HL-60/S4 (cell line): ENCODE results near the gene SLC66A1.
"Not testable (repeated sequence)": the region's sequence is repeated elsewhere in the genome, so short reads cannot be mapped to it uniquely, and the experiment has no call there.

Experiments used
- in situ Hi-C: fragments of 300-500 bp; cut with MboI; formaldehyde crosslinking; loops from 2 replicates; pipeline ENCODE4 v1.14.3; 2022; ENCODE audit warnings: low sequenced_read_pairs

The SLC66A1 gene, protein sequence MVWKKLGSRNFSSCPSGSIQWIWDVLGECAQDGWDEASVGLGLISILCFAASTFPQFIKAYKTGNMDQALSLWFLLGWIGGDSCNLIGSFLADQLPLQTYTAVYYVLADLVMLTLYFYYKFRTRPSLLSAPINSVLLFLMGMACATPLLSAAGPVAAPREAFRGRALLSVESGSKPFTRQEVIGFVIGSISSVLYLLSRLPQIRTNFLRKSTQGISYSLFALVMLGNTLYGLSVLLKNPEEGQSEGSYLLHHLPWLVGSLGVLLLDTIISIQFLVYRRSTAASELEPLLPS

DNA sequence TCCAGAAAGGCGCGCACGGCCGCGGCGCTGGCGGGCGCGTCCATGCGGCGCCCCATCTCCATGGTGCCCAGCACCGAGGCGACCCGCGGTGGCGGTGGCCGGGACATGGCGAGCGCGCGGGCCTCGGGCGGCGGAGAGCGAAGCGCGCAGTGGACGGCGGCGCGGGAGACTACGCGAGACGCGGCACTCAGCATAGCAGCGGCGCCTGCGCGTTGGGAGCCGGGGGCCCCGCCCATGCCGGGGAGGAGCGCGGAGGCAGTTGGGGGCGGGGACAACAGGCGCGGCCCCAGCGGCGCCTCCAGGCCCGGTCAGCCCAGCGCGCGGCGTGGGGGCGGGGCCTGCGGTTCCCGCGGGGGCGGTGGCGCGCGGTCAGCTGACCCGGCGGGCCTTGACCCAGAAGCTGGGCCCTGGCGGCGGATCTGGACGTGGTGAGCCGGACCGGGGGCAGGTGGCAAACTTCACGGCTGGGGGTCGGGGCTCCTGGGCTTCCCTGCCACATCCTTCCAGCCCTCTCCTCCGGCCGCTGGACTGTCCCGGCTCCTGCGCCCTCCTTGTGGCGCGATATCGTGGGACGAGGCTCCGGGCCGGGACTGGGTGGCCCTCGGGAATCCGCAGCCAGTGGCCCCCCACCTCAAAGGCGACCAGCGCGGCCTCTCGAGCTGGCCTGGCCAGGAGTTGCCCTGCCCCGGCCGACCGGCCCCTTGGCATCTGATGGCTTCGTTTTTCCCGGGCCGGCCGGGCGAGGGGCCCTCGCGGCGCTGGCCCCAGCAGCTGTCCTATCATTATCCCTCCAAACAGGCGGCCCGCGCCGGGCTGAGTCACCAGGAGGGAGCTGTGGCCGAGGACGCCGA, at the start of gene SLC66A1, which contains the start of gene AKR7A2:
SLC66A1 (plus strand) TSS at position 396 of the 851 bp plus-strand sequence. CDS start 5,352 bp downstream, outside the sequence.
AKR7A2 (minus strand) TSS at position 214 of the 851 bp plus-strand sequence; CDS start at position 194, 20 bp downstream.
- in situ Hi-C loops = no loop called here

DNA sequence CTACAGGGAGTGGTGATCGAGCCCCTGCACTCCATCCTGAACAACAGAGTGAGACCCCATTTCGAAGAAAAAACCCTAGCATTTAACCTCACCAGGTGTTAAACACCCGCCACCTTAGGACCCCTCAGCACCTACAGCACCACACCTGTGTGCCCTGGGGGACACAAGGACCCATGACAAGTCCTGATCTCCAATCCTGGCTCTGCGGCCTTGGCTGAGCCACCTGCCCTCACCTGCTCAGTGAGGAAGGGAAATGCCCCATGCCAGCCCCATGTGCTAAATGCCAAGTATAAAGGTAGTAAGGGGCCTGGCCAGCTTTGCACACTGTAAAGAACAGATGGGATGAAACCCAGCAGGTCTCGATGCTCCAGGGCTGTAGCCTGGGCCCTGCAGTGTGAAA, 49.4 kb upstream of the SLC66A1 start:
- in situ Hi-C loops = no loop called here

DNA sequence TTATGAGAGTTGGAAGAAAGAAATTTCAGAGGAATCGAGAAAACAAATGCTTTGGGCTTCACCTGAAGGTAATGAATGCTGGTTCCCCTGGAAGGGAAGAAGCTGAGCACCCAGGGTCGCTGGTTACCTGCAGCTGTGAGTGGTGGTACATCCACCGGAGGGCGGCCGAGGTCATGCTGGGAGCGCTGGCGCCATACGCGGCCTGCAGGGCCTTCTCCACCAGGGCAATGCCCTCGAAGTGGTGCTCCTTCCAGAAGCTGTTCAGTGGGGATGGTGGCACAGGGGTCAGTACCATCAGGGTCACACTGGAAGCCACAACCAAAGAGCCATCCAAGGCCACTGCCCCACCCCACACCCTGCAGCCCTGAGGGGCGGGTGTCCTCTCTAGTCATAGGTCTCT, 43.7 kb upstream of the SLC66A1 start:
- in situ Hi-C loops = no loop called here

GRCh38 chr1:19269427-19270342, 42.4 kb upstream of the SLC66A1 start:
- in situ Hi-C loops = not testable (repeated sequence)

- in situ Hi-C loops = not testable (repeated sequence)
These were observed 41.8 kb upstream of the SLC66A1 start for GRCh38 chr1:19270343-19270730.

DNA sequence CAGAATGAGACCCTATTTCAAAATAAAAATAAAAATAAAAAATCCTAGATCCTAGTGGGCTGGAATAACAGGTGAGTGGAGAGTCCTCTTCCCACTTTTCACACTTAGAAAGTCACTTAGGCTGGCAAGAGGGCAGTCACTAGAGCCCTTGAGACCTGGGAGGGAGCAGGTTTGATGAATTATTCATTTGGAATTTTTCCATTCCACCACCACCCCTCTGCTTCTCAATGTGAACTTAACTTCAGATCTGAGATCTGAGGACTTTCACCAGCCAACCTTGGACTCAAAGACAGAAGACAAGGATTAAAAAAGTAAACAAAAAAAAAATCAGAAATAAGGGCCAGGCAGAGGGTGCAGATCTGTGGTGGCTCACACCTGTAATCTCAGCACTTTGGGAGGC, 40.1 kb upstream of the SLC66A1 start:
- in situ Hi-C loops = no loop called here

- in situ Hi-C loops = no loop called here
These were observed 38.9 kb upstream of the SLC66A1 start for GRCh38 chr1:19273106-19273843.

DNA sequence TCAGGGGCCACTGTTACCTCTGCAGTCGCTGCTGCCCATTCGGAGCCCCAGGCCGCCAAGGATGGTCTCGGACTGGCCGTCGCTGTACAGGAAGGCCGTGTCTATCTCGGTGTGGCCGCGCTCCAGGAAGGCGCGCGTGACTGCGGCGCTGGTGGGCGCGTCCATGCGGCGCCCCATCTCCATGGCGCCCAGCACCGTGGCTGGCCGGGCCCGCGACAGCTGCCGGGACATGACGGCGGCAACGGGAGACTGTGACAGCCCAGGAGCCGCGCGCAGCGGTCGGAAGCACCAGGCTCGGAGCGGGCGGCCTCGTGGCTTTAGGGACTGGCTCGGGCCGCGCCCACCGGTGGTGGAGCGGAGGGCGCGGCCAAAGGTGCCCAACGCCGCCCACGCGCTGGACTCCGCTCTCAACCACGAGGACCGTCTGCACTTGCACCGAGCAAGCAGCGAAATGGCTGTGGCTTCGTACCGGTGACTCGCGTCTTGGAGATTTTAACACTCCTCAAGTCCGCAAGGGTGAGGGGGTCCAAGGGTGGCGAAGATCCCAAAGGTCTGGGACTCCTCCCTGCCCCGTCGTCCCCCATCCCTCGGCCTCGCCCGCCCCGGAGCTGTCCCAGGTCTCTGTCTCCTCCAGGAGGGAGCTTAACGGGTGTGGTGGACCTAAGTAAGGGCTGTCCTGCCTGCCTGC, 38.1 kb upstream of the SLC66A1 start:
- in situ Hi-C loops = not testable (repeated sequence)

DNA sequence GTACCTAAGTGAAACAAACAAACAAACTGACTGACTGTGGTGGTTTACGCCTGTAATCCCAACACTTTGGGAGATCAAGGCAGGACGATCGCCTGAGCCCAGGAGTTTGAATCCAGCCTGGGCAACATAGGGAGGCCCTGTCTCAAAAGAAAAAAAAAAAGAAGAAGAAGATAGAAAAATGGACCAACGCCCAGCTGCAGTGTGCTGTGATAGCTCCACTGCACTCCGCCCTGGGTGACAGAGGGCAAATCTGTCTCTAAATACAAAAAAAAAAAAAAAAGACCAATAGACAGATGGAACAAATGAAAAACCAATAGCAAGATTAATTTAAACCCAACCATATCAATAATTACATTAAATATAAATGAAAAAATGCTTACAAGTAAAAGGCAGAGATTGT, 37.5 kb upstream of the SLC66A1 start:
- in situ Hi-C loops = no loop called here

DNA sequence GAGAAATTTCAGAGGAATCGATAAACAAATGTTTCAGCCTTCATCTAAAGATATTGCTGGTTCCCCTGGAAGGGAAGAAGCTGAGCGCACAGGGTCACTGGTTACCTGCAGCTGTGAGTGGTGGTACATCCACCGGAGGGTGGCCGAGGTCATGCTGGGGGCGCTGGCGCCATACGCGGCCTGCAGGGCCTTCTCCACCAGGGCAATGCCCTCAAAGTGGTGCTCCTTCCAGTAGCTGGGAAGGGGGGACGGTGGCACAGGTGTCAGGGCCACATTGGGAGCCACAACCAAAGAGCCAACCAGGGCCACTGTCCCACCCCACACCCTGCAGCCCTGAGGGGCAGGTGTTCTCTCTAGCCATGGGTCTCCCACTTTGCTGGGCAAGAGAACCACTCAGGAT, 28.2 kb upstream of the SLC66A1 start:
- in situ Hi-C loops = no loop called here

GRCh38 chr1:19284881-19285280, 27.2 kb upstream of the SLC66A1 start:
- in situ Hi-C loops = no loop called here

GRCh38 chr1:19285366-19285765, 26.8 kb upstream of the SLC66A1 start:
- in situ Hi-C loops = not testable (repeated sequence)

GRCh38 chr1:19285807-19286206, 26.3 kb upstream of the SLC66A1 start:
- in situ Hi-C loops = not testable (repeated sequence)

GRCh38 chr1:19287436-19288185, 24.5 kb upstream of the SLC66A1 start:
- in situ Hi-C loops = no loop called here

DNA sequence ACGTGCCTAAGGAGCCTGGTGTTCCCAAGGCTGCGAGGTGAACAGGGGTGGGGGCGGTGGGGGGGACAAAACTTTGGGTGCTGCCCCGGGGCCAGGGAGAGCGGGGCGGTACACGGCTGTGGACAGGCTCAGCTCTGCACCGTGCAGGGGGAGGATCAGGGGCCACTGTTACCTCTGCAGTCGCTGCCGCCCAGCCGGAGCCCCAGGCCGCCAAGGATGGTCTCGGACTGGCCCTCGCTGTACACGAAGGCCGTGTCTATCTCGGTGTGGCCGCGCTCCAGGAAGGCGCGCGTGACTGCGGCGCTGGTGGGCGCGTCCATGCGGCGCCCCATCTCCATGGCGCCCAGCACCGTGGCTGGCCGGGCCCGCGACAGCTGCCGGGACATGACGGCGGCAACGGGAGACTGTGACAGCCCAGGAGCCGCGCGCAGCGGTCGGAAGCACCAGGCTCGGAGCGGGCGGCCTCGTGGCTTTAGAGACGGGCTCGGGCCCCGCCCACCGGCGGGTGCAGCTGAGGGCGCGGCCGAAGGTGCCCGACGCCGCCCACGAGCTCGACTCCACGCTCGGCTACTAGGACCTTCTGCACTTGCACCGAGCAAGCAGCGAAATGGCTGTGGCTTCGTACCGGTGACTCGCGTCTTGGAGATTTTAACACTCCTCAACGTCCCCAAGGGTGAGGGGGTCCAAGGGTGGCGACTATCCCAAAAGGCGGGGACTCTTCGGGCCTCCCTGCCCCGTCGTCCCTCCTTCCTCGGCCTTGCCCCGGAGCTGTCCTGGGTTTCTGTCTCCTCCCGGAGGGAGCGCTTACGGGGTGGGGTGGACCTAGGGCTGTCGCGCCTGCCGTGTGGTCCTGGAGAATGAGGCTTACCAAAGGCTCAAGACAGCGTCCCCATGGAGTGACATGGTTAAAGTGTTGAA, 23.5 kb upstream of the SLC66A1 start, which contains the start of gene AKR7A3:
AKR7A3 (minus strand) TSS at position 447 of the 918 bp plus-strand sequence; CDS start at position 386, 61 bp downstream.
- in situ Hi-C loops = not testable (repeated sequence)

DNA sequence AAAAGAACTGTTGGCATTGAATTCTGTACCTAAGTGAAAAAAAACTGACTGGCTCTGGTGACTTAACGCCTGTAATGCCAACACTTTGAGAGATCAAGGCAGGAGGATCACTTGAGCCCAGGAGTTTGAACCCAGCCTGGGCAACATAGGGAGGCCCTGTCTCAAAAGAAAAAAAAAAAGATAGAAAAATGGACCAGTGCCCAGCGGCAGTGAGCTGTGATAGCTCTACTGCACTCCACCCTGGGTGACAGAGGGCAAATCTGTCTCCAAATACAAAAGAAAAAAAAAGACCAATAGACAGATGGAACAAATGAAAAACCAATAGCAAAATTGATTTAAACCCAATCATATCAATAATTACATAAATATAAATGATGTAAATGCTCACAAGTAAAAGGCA, 22.9 kb upstream of the SLC66A1 start:
- in situ Hi-C loops = no loop called here

GRCh38 chr1:19294638-19295037, 17.5 kb upstream of the SLC66A1 start:
- in situ Hi-C loops = no loop called here

- in situ Hi-C loops = no loop called here
These were observed 11.9 kb upstream of the SLC66A1 start for GRCh38 chr1:19300211-19300610.
